HUES6 (cell line): ENCODE measurements around the gene GRPEL1.

ENCODE experiments used
- H3K27ac ChIP-seq: 2 replicates; pipeline ENCODE4 v1.7.0; 2013; ENCODE audit warnings: low read depth, mild to moderate bottlenecking, low read length, inconsistent platforms
- H3K27me3 ChIP-seq: 2 replicates; pipeline ENCODE4 v1.6.1; 2013; ENCODE audit warnings: low read length; ENCODE audit not compliant: control insufficient read depth, insufficient read depth
- H3K36me3 ChIP-seq: 2 replicates; pipeline ENCODE4 v1.6.1; 2013; ENCODE audit warnings: low read length; ENCODE audit not compliant: control insufficient read depth, insufficient read depth
- H3K4me1 ChIP-seq: 2 replicates; pipeline ENCODE4 v1.6.1; 2013; ENCODE audit warnings: low read length; ENCODE audit not compliant: control insufficient read depth, insufficient read depth
- H3K4me3 ChIP-seq: 2 replicates; pipeline ENCODE4 v1.5.1; 2013; ENCODE audit warnings: low read depth, low read length
- H3K9ac ChIP-seq: one replicate; pipeline ENCODE4 v1.6.1; 2013; ENCODE audit warnings: mild to moderate bottlenecking, low read length
- H3K9me3 ChIP-seq: 2 replicates; pipeline ENCODE4 v1.6.1; 2013; ENCODE audit warnings: low read depth, low read length; ENCODE audit not compliant: control insufficient read depth, insufficient read depth

The GRPEL1 gene

DNA sequence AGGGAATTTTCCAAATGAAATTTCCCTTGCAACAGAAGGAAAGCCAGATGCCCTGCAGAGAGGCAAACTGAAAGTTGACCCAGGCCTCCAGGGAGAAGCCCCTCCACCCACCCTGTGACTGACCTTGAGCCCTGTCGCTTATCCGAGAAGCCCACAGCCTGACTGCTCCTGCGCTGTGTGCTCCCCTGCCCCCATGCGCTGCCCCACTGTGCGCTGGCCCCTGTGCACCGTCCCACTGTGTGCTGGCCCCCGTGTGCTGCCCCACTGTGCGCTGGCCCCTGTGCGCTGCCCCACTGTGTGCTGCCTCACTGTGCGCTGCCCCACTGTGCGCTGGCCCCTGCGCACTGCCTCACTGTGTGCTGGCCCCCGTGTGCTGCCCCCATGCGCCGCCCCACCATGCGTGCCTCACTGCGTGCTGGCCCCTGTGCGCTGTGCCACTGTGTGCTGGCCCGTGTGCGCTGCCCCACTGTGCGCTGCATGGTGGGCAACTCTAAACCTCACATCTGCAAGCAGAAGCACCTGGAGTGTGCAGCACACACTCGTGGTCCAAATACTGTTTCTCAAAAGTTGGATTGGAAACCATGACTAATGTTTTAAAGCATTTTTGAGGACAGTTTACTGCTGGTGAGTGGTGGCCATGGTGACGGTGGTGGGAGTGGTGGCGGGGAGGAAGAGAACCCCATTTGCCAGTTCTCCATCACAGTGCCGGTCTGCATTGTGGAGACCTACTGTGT is 8.3 kb upstream of the GRPEL1 start:
- no peaks in the 10 kb centered on the region for H3K4me1 ChIP-seq
- no peak overlapping the region for H3K9ac ChIP-seq
- no peak overlapping the region for H3K4me3 ChIP-seq
- H3K9me3 ChIP-seq, result no peaks in the 10 kb centered on the region
- no peaks in the 10 kb centered on the region for H3K36me3 ChIP-seq
- H3K27me3 ChIP-seq, result peaks cover 9% of the 10 kb centered on the region; the same call in 1 of the 2 replicates
- no peak overlapping the region for H3K27ac ChIP-seq

DNA sequence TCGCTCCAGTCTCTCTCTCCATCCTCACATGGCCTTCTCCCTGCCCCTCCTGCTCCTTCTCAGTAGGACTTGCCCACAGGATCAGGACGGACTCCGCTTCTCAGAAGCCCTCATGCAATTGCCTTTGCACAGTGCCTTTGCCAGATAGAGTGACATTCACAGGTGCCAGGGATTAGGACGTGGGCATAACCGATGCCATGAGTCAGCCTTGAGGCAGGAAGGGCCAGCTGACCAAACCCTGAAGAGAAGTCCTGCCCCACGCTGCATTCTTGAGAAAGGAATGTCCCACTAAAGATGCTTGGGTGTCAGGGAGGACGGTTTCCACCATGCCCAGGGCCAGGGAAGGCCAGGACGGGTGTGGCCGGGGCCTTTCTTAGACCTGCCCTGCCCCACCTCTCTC is 6.6 kb upstream of the GRPEL1 start:
- Histone ChIP-seq H3K9ac (no peak overlapping the region), H3K9me3 (no peaks in the 10 kb centered on the region)

DNA sequence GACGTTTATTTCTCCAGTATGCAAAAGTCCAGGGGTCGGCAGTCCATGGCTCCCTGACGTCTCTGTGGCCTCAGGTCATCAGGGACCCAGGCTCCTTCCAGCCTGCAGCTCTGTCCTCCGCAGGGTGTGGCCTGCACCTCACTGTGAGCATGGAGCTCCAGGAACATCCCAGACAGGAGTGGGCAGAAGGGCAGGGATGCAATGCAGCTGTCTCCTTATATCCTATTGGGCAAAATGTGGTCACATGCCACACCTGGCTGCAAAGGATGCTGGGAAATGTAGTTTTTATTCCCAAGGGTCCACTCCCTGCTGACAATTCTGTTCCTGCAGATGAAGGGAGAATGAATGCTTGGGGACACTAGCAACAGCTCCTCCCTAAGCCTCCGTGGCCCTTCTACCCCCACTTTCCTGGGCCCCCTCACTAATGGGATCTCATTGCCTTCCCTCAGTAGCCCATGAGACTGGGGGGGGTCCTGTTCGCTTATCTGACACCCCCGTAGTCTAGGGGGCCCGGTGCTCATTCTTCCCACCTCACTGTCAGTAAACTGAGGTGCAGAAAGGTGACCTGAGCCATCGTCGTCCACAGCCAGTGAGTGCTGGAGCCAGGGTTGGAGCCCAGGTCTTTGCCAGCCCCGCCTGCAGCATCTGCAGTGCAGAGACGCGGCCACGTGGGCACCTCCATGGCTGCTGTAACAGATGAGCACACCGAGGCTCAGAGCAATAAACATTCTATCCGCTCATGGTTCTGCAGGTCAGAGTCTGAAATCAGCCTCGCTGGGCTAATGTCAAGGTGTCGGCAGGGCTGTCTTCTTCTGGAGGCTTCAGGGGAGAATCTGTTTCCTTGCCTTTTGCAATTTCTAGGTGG is 5.9 kb upstream of the GRPEL1 start:
- Histone ChIP-seq H3K9ac (no peak overlapping the region), H3K4me3 (no peak overlapping the region), H3K27ac (no peak overlapping the region), H3K36me3 (no peaks in the 10 kb centered on the region), H3K9me3 (no peaks in the 10 kb centered on the region), H3K4me1 (0 out of 2 replicates have a peak, but pooled peaks cover 6% of the 10 kb centered on the region), H3K27me3 (peaks cover 19% of the 10 kb centered on the region)

More for the DNA sequence above, 6.6 kb upstream of the GRPEL1 start:
- 0 out of 2 replicates have a peak, but pooled peaks cover 1% of the 10 kb centered on the region for H3K4me1 ChIP-seq
- H3K4me3 ChIP-seq, result no peak overlapping the region
- H3K27ac ChIP-seq, result no peak overlapping the region
- H3K36me3 ChIP-seq, result no peaks in the 10 kb centered on the region
- H3K27me3 ChIP-seq, result peaks cover 12% of the 10 kb centered on the region

DNA sequence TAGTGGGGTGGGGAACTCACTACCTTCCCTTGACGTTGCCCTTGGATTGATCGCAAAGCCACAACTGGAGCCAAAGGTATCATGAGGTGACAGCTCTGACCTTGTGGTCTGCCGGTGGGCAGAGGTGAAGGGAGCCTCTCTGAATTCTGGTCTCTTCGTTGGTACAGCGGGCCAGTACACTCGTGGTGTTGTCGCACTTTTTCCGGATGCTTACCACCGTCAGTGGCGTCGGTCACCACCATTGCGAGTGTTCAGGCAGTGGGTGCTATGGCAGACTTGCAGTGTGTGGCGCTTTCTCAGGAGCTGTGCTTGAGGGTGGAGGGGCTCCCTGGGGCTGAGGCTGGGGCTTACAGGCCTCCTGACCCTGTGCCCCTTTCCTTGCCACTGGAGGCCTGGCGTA is 5.2 kb upstream of the GRPEL1 start:
- Histone ChIP-seq H3K4me1 (0 out of 2 replicates have a peak, but pooled peaks cover 6% of the 10 kb centered on the region), H3K9me3 (no peaks in the 10 kb centered on the region), H3K4me3 (no peak overlapping the region), H3K9ac (no peak overlapping the region), H3K36me3 (no peaks in the 10 kb centered on the region), H3K27ac (no peak overlapping the region), H3K27me3 (peaks cover 21% of the 10 kb centered on the region)

DNA sequence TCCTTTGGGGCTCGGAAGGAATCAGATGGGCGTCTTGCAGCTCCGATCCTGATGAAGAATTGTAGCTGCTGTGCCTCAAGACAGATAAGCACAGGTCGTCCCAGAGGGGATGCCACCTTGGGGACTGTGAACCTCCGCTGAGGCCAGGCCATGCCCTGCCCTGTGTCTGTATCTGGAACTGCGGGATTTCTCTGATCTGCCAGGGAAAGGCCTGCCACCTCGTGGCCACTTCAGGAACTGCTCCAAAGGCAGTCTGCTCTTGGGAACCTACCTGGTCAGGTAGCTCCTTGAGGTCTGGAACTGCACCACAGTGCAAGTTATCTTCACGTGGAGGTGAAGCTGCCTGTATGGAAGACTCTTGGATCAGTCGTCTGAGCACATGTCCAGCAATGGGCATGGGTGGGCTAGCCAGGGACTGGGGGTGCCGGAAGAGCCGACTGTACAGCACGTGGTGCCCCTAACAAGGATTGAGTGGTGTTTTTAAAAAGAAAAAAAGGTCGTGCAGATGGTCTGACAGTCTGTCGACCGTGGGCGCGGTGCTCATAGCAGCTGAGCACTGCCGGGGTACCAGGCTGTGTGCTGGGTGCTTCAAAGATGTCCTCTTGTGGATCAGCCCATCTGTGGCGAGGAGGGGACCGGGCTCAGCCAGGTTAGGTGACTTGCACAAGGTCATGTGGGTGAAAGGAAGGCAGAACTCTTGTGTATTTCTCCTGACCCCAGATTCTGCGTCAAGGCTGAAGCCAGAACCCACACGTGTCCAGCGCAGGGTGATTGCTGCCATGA is 3.1 kb upstream of the GRPEL1 start:
- Histone ChIP-seq H3K27me3 (peaks cover 21% of the 10 kb centered on the region), H3K9ac (no peak overlapping the region), H3K9me3 (no peaks in the 10 kb centered on the region), H3K4me1 (peaks cover 14% of the 10 kb centered on the region; the same call in 1 of the 2 replicates), H3K27ac (no peak overlapping the region), H3K4me3 (no peak overlapping the region), H3K36me3 (no peaks in the 10 kb centered on the region)

DNA sequence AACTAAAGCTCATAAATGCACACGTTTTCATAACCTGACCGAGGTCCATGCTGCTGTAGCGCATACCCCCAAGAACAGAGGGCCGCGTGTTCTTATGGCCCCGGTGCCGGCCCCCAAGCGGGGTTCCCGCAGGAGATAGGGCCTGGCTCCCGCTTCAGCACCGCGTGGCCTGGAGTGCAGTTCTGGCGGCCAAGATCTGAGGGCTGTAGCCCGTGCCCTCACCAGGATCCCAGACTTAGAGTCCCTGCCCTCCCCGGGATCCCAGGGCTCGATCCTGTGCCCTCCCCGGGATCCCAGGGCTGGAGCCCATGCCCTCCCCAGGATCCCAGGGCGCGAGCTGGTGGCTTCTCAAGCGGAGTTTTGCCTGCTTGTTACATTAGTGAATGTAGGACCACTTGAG is 1.0 kb upstream of the GRPEL1 start:
- Histone ChIP-seq H3K27ac (no peak overlapping the region), H3K4me3 (peak overlapping the region; percentile 91), H3K27me3 (peaks cover 21% of the 10 kb centered on the region), H3K9me3 (no peaks in the 10 kb centered on the region), H3K36me3 (peaks cover 9% of the 10 kb centered on the region), H3K9ac (peak overlapping the region; percentile 56), H3K4me1 (peaks cover 14% of the 10 kb centered on the region; the same call in 1 of the 2 replicates)

DNA sequence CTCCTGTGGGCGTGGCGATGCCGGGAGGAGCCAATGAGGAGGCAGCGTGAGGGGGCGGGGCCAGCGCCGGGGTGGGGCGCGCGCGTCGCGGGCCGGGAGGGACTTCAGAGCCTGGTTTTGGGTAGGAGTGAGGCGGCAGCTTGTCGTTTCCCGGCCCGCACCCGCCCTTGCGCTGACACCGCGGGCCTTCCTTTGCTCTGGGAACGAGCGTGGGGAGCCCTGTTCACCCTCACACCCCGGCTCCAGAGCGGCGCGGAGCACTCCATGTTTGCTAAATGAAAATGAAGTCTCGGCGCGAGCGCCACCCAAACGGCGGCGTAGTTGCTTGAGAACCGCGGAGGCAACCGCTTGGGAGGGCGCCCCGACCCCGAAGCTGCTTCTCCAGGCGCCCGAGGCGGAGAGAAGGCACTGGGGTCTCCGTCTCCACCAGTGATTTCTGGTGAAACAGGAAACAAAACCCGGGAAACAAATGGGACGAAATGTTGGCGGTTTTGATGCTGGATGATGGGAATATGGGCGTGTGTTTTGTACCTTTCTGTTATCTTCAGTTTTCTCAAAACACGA is 497 bp upstream of the GRPEL1 start:
- no peak overlapping the region for H3K27ac ChIP-seq
- peak overlapping the region; percentile 91 for H3K4me3 ChIP-seq
- peak overlapping the region; percentile 56 for H3K9ac ChIP-seq
- peaks cover 14% of the 10 kb centered on the region; the same call in 1 of the 2 replicates for H3K4me1 ChIP-seq
- H3K27me3 ChIP-seq, result peaks cover 21% of the 10 kb centered on the region
- H3K9me3 ChIP-seq, result no peaks in the 10 kb centered on the region
- H3K36me3 ChIP-seq, result peaks cover 14% of the 10 kb centered on the region

DNA sequence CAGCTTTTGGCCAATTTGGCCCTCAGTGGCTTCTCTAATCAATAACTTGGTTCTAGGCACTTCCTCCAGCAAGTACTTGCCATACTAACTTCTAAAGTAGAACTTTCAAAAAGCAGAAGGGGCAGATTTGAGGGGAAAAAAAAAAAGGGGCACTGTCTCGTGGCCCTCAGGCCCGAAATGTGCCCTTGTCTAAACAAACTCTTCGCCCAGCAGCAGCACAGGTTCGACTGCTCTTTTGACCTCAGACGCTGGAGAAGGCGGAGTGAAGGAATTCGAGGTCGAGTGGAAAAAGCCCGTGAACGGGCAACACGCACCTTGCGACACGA is 775 bp downstream of the GRPEL1 start:
- no peak overlapping the region for H3K27ac ChIP-seq
- peaks cover 19% of the 10 kb centered on the region for H3K27me3 ChIP-seq
- H3K9me3 ChIP-seq, result no peaks in the 10 kb centered on the region
- H3K9ac ChIP-seq, result peak overlapping the region; percentile 86
- H3K36me3 ChIP-seq, result peaks cover 24% of the 10 kb centered on the region
- peaks cover 14% of the 10 kb centered on the region; the same call in 1 of the 2 replicates for H3K4me1 ChIP-seq
- H3K4me3 ChIP-seq, result peak overlapping the region; percentile 91

DNA sequence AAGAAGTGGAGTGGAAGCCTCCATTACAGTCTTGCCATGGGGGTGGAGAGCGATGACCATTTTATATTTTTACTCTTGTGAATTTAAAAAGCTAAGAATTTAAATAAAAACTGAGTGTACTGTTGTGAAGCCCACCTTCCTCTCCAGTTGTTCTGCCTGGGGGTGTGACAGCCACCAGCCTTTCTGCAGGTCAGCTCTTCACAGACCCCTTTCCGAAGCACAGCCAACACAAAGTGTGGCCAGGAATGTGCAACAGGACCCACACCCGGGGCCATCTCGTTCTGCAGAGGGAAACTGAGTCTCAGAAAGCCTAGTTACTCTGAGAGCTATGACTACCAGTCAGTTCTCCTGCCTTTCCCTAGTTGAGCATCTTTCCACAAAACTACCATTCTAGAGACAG is 1.4 kb downstream of the GRPEL1 start:
- no peak overlapping the region for H3K9ac ChIP-seq
- peak overlapping the region; percentile 91 for H3K4me3 ChIP-seq
- no peak overlapping the region for H3K27ac ChIP-seq
- H3K4me1 ChIP-seq, result peaks cover 14% of the 10 kb centered on the region; the same call in 1 of the 2 replicates
- peaks cover 16% of the 10 kb centered on the region for H3K27me3 ChIP-seq
- H3K36me3 ChIP-seq, result peaks cover 30% of the 10 kb centered on the region
- H3K9me3 ChIP-seq, result no peaks in the 10 kb centered on the region

DNA sequence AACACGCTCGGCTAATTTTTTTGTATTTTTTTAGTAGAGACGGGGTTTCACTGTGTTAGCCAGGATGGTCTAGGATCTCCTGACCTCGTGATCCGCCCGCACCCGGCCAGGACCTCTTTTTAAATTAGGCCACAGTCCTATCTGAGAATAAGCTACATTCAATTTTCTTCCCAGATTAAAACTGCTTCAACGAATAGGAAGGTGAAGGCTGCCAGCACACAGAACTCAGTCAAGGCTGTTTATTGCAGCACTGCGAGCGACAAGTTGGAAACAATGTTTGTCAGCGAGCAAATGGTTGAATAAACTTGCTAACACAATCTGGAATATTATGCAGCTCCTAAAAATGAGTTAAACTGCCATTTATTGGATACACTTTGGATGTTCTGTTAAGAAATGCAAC is 1.9 kb downstream of the GRPEL1 start:
- Histone ChIP-seq H3K36me3 (peaks cover 35% of the 10 kb centered on the region), H3K27ac (no peak overlapping the region), H3K9ac (no peak overlapping the region), H3K4me1 (peaks cover 14% of the 10 kb centered on the region; the same call in 1 of the 2 replicates), H3K9me3 (no peaks in the 10 kb centered on the region), H3K27me3 (peaks cover 11% of the 10 kb centered on the region), H3K4me3 (no peak overlapping the region)
